Testis (tissue), 3 donors: ENCODE results near the gene VWA3B. TPM values are rescaled to one million over a fixed set of nuclear protein-coding genes. Genes with fewer than 3 reads are reported as not detected.
"Not testable (repeated sequence)": the region's sequence is repeated elsewhere in the genome, so short reads cannot be mapped to it uniquely, and the experiment has no call there.

Experiments
- DNase-seq: peaks from one replicate; pipeline ENCODE4 v3.0.0-alpha.2; 2019
- H3K27ac ChIP-seq, 2 donors: fragments of 200-600 bp; sonication (generic); one replicate each; pipeline ENCODE4 v1.5.1; 2019
- H3K27me3 ChIP-seq: fragments of 200-600 bp; sonication (generic); one replicate; pipeline ENCODE4 v1.5.1; 2019
- H3K36me3 ChIP-seq: fragments of 200-600 bp; sonication (generic); one replicate; pipeline ENCODE4 v1.5.1; 2017; ENCODE audit warnings: low read depth; ENCODE audit errors: missing control alignments
- H3K4me1 ChIP-seq: fragments of 200-600 bp; sonication (generic); one replicate; pipeline ENCODE4 v1.5.1; 2019
- H3K4me3 ChIP-seq, 2 donors: fragments of 200-600 bp; sonication (generic); one replicate each; pipeline ENCODE4 v1.5.1; 2017 to 2019
- H3K9me3 ChIP-seq: fragments of 200-600 bp; sonication (generic); one replicate; pipeline ENCODE4 v1.5.1; 2017
- CTCF ChIP-seq, 3 experiments: fragments of 450-650 bp in 2 of 3; fragments of 200-600 bp in 1 of 3; sonication (generic) in 1 of 3; IDR thresholded peaks; one replicate each; pipeline ENCODE4 v1.5.1; 2016 to 2019; ENCODE audit warnings: antibody characterized with exemption in 3 of 3, mild to moderate bottlenecking in 2 of 3, moderate library complexity in 1 of 3
- POLR2A ChIP-seq: fragments of 450-650 bp; IDR thresholded peaks from one replicate; pipeline ENCODE4 v1.6.1; 2017; ENCODE audit warnings: antibody characterized with exemption, mild to moderate bottlenecking, moderate library complexity
- WGBS, 2 donors: methylation state at CpG; one replicate each; pipeline ENCODE4 v1.1.5; 2018; 5-methylcytosine and 5-hydroxymethylcytosine counted together
- intact Hi-C: fragments of 100-400 bp; cut with DNase I; formaldehyde crosslinking; loops from one replicate; pipeline ENCODE4 v1.15.1; 2023; ENCODE audit warnings: low total_unique reads
- polyA plus RNA-seq: library from polyadenylated mRNA; stranded (reverse); fragments of 350-450 nt; fragmentation: Illumina TruSeq; extraction: RNeasy Lipid Tissue Mini Kit (QIAGEN cat#74804); gene quantifications from one replicate; pipeline ENCODE4 v1.2.3, GENCODE V29; 2014; ENCODE audit warnings: low read depth, low replicate concordance; ENCODE audit not compliant: insufficient read depth
- total RNA-seq, 2 donors: library from RNA; depleted of rRNA; stranded (reverse); fragments of >200 nt; gene quantifications; one replicate each; pipeline ENCODE4 v1.2.3, GENCODE V29; 2016

The VWA3B gene
- total and polyA plus RNA-seq, 3 donors from 2014 or later = 27.0 to 118 (median 81.6) TPM

GRCh38 chr2:98127229-98127989 lies 40.4 kb downstream of the VWA3B start:
- Histone ChIP-seq H3K4me3 (no peak overlapping the region), H3K36me3 (no peaks in the 10 kb centered on the region), H3K4me1 (no peaks in the 10 kb centered on the region), H3K27ac (no peak overlapping the region), H3K27me3 (no peaks in the 10 kb centered on the region), H3K9me3 (no peaks in the 10 kb centered on the region)
- intact Hi-C loops = no loop called here
- DNase-seq = no peak
- TF ChIP-seq CTCF (IDR thresholded peaks at IDR 0.05) (no peak), POLR2A (no peak)
- WGBS, 2 donors = 76 to 85% methylated on average over 14 to 15 of the region's 15 CpGs

GRCh38 chr2:98128556-98129109 lies 41.7 kb downstream of the VWA3B start:
- TF ChIP-seq POLR2A (no peak), CTCF (IDR thresholded peaks at IDR 0.05) (no peak)
- H3K27ac ChIP-seq = no peak overlapping the region
- H3K9me3 ChIP-seq = no peaks in the 10 kb centered on the region
- intact Hi-C loops = no loop called here
- no peak for DNase-seq
- H3K4me3 ChIP-seq = no peak overlapping the region
- 87 to 90% methylated on average over 7 of the region's 7 CpGs for WGBS, 2 donors
- no peaks in the 10 kb centered on the region for H3K36me3 ChIP-seq
- H3K4me1 ChIP-seq = no peaks in the 10 kb centered on the region
- H3K27me3 ChIP-seq = no peaks in the 10 kb centered on the region

- DNase-seq, intact Hi-C loops, H3K9me3 ChIP-seq: not testable (repeated sequence)
These were observed 43.1 kb downstream of the VWA3B start for GRCh38 chr2:98130073-98130472.

GRCh38 chr2:98134172-98135005 lies 47.4 kb downstream of the VWA3B start:
- Histone ChIP-seq H3K27ac (no peak overlapping the region), H3K4me1 (no peaks in the 10 kb centered on the region), H3K4me3 (no peak overlapping the region), H3K36me3 (no peaks in the 10 kb centered on the region), H3K27me3 (no peaks in the 10 kb centered on the region), H3K9me3 (no peaks in the 10 kb centered on the region)
- intact Hi-C loops = no loop called here
- WGBS, 2 donors = 66 to 67% methylated on average over 12 of the region's 12 CpGs
- no peak for TF ChIP-seq POLR2A
- TF ChIP-seq CTCF (IDR thresholded peaks at IDR 0.05) = no peak
- no peak for DNase-seq

More at GRCh38 chr2:98130073-98130472, 43.1 kb downstream of the VWA3B start:
- H3K27me3 ChIP-seq, H3K4me1 ChIP-seq, H3K27ac ChIP-seq, H3K36me3 ChIP-seq, H3K4me3 ChIP-seq: not testable (repeated sequence)
- WGBS, 2 donors = 51 to 69% methylated on average over 5 of the region's 5 CpGs

GRCh38 chr2:98137196-98137595 lies 50.2 kb downstream of the VWA3B start:
- Histone ChIP-seq H3K27ac (no peak overlapping the region), H3K9me3 (no peaks in the 10 kb centered on the region), H3K4me1 (no peaks in the 10 kb centered on the region), H3K36me3 (no peaks in the 10 kb centered on the region), H3K4me3 (no peak overlapping the region), H3K27me3 (no peaks in the 10 kb centered on the region)
- TF ChIP-seq POLR2A (no peak), CTCF (IDR thresholded peaks at IDR 0.05) (no peak)
- DNase-seq = no peak
- intact Hi-C loops = no loop called here

- H3K27ac ChIP-seq, H3K36me3 ChIP-seq, H3K27me3 ChIP-seq, DNase-seq, H3K4me1 ChIP-seq, H3K9me3 ChIP-seq, intact Hi-C loops: not testable (repeated sequence)
- peak overlapping the region; percentile 6 to 31 for H3K4me3 ChIP-seq
- WGBS, 2 donors = 59% methylated on average over 27 of the region's 28 CpGs; no CpG with 5 or more reads in 1 of the 2 donors
These were observed 52.0 kb downstream of the VWA3B start for GRCh38 chr2:98138978-98139377.
